DND-41 (cell line): ENCODE measurements around the gene ARNT2.

Experiments used
- ATAC-seq: fragments of 200-7000 bp; cut with Tn5 transposase; 3 replicates; pipeline ENCODE4 v1.9.1; 2021; ENCODE audit warnings: low read depth; ENCODE audit not compliant: insufficient read depth
- DNase-seq: peaks from one replicate; pipeline ENCODE4 v3.0.0-alpha.2; 2020
- H2AFZ ChIP-seq: 2 replicates; pipeline ENCODE4 v1.6.0; 2012; ENCODE audit warnings: low read depth, low read length
- H3K27ac ChIP-seq: 2 replicates; pipeline ENCODE4 v1.5.1; 2012; ENCODE audit warnings: low read length, inconsistent platforms
- H3K27me3 ChIP-seq: fragments of 200-600 bp; sonication (generic); 2 replicates; pipeline ENCODE4 v1.6.0; 2012; ENCODE audit warnings: low read length, mild to moderate bottlenecking, inconsistent platforms; ENCODE audit not compliant: insufficient read depth, poor library complexity
- H3K36me3 ChIP-seq: 2 replicates; pipeline ENCODE4 v1.5.1; 2012; ENCODE audit warnings: low read length, inconsistent platforms; ENCODE audit not compliant: insufficient read depth
- H3K4me1 ChIP-seq: 2 replicates; pipeline ENCODE4 v1.5.1; 2012; ENCODE audit warnings: mild to moderate bottlenecking, low read length; ENCODE audit not compliant: insufficient read depth
- H3K4me2 ChIP-seq: 2 replicates; pipeline ENCODE4 v1.6.0; 2012; ENCODE audit warnings: mild to moderate bottlenecking, moderate library complexity, low read length, inconsistent platforms; ENCODE audit not compliant: insufficient read depth
- H3K4me3 ChIP-seq, 2 experiments: fragments of 200-600 bp in 1 of 2; shearing (Covaris generic) in 1 of 2; 2 replicates each; pipeline ENCODE4 v1.5.1; 2012 to 2016; ENCODE audit warnings: inconsistent platforms in 2 of 2, low read length in 2 of 2, mild to moderate bottlenecking in 2 of 2, low read depth in 1 of 2, moderate library complexity in 1 of 2
- H3K79me2 ChIP-seq: 2 replicates; pipeline ENCODE4 v1.6.0; 2012; ENCODE audit warnings: low read length, inconsistent platforms; ENCODE audit not compliant: insufficient read depth
- H3K9ac ChIP-seq: 2 replicates; pipeline ENCODE4 v1.6.0; 2012; ENCODE audit warnings: low read depth, mild to moderate bottlenecking, inconsistent platforms, low read length, moderate library complexity
- H3K9me3 ChIP-seq: 2 replicates; pipeline ENCODE4 v1.5.1; 2012; ENCODE audit warnings: low read length, moderate library complexity, mild to moderate bottlenecking, inconsistent platforms; ENCODE audit not compliant: insufficient read depth, severe bottlenecking
- H4K20me1 ChIP-seq: 2 replicates; pipeline ENCODE4 v1.6.0; 2012; ENCODE audit warnings: low read length; ENCODE audit not compliant: insufficient read depth
- EZH2 ChIP-seq: IDR thresholded peaks from 3 replicates; pipeline ENCODE4 v1.6.1; 2012; ENCODE audit warnings: borderline replicate concordance, low read depth, mild to moderate bottlenecking, moderate library complexity, low read length, inconsistent platforms; ENCODE audit not compliant: severe bottlenecking
- TF ChIP-seq, protein P1 (sequence below): IDR thresholded peaks from 2 replicates; pipeline ENCODE4 v1.5.1; 2012; ENCODE audit warnings: borderline replicate concordance, low read length, moderate library complexity, mild to moderate bottlenecking; ENCODE audit not compliant: poor library complexity, severe bottlenecking; ENCODE audit errors: extremely low read depth

Gene ARNT2

DNA sequence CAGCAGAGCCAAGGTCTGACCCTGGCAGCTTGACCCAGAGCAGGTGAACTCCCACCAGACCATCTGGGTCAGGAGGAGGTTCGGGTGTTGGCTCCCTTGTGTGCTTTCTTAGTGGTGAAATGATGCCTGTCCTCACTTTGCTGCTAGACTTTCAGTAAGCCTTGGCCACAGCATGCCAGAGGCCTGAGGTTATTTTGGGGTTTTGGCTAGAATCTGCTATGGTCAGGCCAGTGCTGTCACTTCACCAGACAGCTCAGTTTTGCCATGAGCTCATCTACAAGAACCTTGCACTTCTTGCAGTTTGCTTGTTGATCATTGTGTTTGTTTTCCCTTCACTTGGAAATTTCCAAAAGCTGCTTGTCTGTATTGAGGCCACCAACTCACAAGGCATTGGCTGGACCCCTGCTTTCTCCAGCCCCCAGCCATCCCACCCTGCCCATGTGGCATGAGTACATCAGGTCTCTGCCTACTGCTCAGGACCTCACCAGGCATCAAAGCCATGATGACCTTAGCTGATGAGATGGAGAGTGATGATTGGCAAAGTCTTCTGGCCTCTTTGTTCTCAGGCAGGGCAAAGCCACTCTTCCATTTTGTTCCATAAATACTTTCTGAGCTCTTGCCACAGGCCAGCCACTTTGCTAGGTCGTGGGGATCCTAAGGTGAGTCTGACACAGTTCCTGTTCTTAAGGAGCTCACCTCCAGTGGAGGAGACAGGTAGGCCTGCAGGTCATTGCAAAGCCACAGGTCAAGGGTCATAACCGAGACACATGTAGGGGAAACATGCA is 122.6 kb downstream of the ARNT2 start:
- no peaks in the 10 kb centered on the region for H3K27me3 ChIP-seq
- H4K20me1 ChIP-seq = no peaks in the 10 kb centered on the region
- no peak overlapping the region for H3K4me3 ChIP-seq
- H3K9me3 ChIP-seq = no peaks in the 10 kb centered on the region
- no peak overlapping the region for H2AFZ ChIP-seq
- H3K36me3 ChIP-seq = no peaks in the 10 kb centered on the region
- DNase-seq (no peak), ATAC-seq (no peak)
- H3K9ac ChIP-seq = no peak overlapping the region
- H3K27ac ChIP-seq = no peak overlapping the region
- H3K79me2 ChIP-seq = no peaks in the 10 kb centered on the region
- H3K4me1 ChIP-seq = no peaks in the 10 kb centered on the region
- TF ChIP-seq EZH2 = no peak
- TF ChIP-seq, protein P1, sequence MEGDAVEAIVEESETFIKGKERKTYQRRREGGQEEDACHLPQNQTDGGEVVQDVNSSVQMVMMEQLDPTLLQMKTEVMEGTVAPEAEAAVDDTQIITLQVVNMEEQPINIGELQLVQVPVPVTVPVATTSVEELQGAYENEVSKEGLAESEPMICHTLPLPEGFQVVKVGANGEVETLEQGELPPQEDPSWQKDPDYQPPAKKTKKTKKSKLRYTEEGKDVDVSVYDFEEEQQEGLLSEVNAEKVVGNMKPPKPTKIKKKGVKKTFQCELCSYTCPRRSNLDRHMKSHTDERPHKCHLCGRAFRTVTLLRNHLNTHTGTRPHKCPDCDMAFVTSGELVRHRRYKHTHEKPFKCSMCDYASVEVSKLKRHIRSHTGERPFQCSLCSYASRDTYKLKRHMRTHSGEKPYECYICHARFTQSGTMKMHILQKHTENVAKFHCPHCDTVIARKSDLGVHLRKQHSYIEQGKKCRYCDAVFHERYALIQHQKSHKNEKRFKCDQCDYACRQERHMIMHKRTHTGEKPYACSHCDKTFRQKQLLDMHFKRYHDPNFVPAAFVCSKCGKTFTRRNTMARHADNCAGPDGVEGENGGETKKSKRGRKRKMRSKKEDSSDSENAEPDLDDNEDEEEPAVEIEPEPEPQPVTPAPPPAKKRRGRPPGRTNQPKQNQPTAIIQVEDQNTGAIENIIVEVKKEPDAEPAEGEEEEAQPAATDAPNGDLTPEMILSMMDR = no peak
- H3K4me2 ChIP-seq = no peak overlapping the region

DNA sequence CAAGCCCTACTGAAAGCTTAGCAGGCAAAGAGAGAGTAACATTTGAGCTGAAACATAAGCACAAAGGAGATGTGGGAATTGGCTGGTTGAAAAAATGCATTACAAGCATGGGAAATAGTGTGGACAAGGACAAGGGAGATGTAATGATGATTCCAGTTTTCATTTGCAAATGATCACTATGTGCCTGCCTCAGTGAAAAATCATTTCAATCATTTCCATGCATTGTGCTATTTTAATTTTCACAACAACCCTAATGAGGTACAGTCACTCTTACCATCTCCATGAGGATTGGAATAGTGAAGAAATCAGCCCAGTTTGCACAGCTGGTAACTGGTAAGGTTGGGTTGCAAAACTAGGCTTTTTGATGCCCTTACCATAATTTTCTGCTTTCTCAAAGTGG is 123.2 kb downstream of the ARNT2 start:
- Histone ChIP-seq H3K36me3 (no peaks in the 10 kb centered on the region), H3K79me2 (no peaks in the 10 kb centered on the region), H4K20me1 (no peaks in the 10 kb centered on the region), H3K9ac (no peak overlapping the region), H3K27ac (no peak overlapping the region), H3K4me3 (no peak overlapping the region), H3K4me1 (no peaks in the 10 kb centered on the region), H3K4me2 (no peak overlapping the region), H2AFZ (no peak overlapping the region), H3K9me3 (no peaks in the 10 kb centered on the region), H3K27me3 (no peaks in the 10 kb centered on the region)
- DNase-seq (no peak), ATAC-seq (no peak)
- no peak for TF ChIP-seq EZH2
- TF ChIP-seq, protein P1 = no peak

DNA sequence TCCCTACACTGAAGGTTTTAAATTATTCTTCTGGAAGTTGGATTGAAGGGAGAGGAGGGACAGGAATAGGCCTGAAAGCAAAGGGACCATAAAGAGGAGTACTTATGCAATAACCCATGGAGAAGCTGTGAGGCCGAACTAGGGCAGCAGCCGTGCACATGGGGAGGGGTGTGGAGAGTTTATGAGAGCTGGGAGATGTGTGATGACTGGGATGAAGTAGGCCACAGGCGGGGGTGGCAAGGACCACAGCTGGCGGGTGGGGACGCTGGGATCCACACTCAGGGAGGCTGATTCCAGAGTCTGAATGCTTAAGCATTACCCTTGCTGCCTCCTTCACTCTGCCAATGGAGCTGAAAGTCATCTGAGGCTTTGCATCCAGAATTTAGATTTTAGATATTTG is 123.8 kb downstream of the ARNT2 start:
- H2AFZ ChIP-seq = no peak overlapping the region
- no peaks in the 10 kb centered on the region for H3K36me3 ChIP-seq
- H4K20me1 ChIP-seq = no peaks in the 10 kb centered on the region
- no peak overlapping the region for H3K9ac ChIP-seq
- ATAC-seq (no peak), DNase-seq (no peak)
- no peak overlapping the region for H3K4me3 ChIP-seq
- TF ChIP-seq EZH2 = no peak
- TF ChIP-seq, protein P1 = no peak
- no peaks in the 10 kb centered on the region for H3K4me1 ChIP-seq
- no peaks in the 10 kb centered on the region for H3K9me3 ChIP-seq
- no peak overlapping the region for H3K4me2 ChIP-seq
- H3K27me3 ChIP-seq = no peaks in the 10 kb centered on the region
- no peaks in the 10 kb centered on the region for H3K79me2 ChIP-seq
- no peak overlapping the region for H3K27ac ChIP-seq
